ENCODE measurements around the gene FCRLB. TPM values are rescaled to one million over a fixed set of nuclear protein-coding genes. Genes with fewer than 3 reads are reported as not detected.

Gene FCRLB
- polyA plus RNA-seq, 2 of the 4 experiments (the other 2 are of a cell fraction), result 0.48 to 0.75 TPM

- Histone ChIP-seq H3K27ac (no peak overlapping the region), H3K4me2 (no peak overlapping the region), H3K4me3 (no peak overlapping the region), H3K4me1 (peaks cover 25% of the 10 kb centered on the region), H3K9me3 (no peaks in the 10 kb centered on the region)
- ATAC-seq (no peak), FAIRE-seq (no peak), DNase-seq (ENCODE audit: low read depth in 1 of 2, low spot score in 1 of 2) (no peak)
- 82% methylated on average over 2 of the region's 2 CpGs for WGBS (ENCODE audit: missing lambda C conversion rate)
- no peak for TF ChIP-seq HMGXB4 (CRISPR knock-in tag; IDR thresholded peaks at IDR 0.05; ENCODE audit: borderline replicate concordance)
- TF ChIP-seq MAFK (IDR thresholded peaks at IDR 0.05; ENCODE audit: partially characterized antibody), result no peak
- no peak for TF ChIP-seq CHD4 (IDR thresholded peaks at IDR 0.05; ENCODE audit: borderline replicate concordance)
- no peak for TF ChIP-seq NR3C1 (IDR thresholded peaks at IDR 0.05)
- no peak for TF ChIP-seq RAD21 (conservative IDR thresholded peaks at IDR 0.05 in 1 of 2, IDR thresholded peaks at IDR 0.05 in 1 of 2)
- TF ChIP-seq ZSCAN20 (CRISPR knock-in tag; IDR thresholded peaks at IDR 0.05), result no peak
- no peak for TF ChIP-seq FOXS1 (CRISPR knock-in tag; IDR thresholded peaks at IDR 0.05)
- TF ChIP-seq MAX (IDR thresholded peaks at IDR 0.05), result no peak
- TF ChIP-seq KDM5A (IDR thresholded peaks at IDR 0.05), result no peak
- no peak for TF ChIP-seq FOSB (CRISPR knock-in tag; IDR thresholded peaks at IDR 0.05)
- no peak for TF ChIP-seq PHF8 (IDR thresholded peaks at IDR 0.05; ENCODE audit: borderline replicate concordance, low read depth)
- TF ChIP-seq JUNB (IDR thresholded peaks at IDR 0.05), result no peak
- no peak for TF ChIP-seq HEYL (CRISPR knock-in tag; IDR thresholded peaks at IDR 0.05)
- no peak for TF ChIP-seq JUN (IDR thresholded peaks at IDR 0.05)
- TF ChIP-seq TFCP2L1 (CRISPR knock-in tag; IDR thresholded peaks at IDR 0.05), result no peak
- TF ChIP-seq ZC3H11A (IDR thresholded peaks at IDR 0.05), result no peak
- no peak for TF ChIP-seq KDM1A (IDR thresholded peaks at IDR 0.05; ENCODE audit: low read depth)
- no peak for TF ChIP-seq HDAC2 (IDR thresholded peaks at IDR 0.05)
- no peak for TF ChIP-seq NPAS2 (CRISPR knock-in tag; IDR thresholded peaks at IDR 0.05; ENCODE audit: borderline replicate concordance)
- TF ChIP-seq EP300 (IDR thresholded peaks at IDR 0.05), result no peak
- ChIA-PET CTCF (interaction anchor here (0.9 to 8.2 kb wide), 15 partner anchors 9 to 254 kb away, joined by 3 to 80 read pairs (median 7); partner anchors contain the start of genes DUSP12 and FCRLA), POLR2A (no interaction called here)
Observed at GRCh38 chr1:161737625-161738024, 16.3 kb downstream of the FCRLB start.

- POLR2A ChIA-PET, result interaction anchor here (0.7 to 1.3 kb wide), 2 partner anchors 11 to 208 kb away, joined by 4 to 6 read pairs; partner anchors contain the start of gene DUSP12
- ATAC-seq (peak; percentile 87 to 92), FAIRE-seq (no peak), DNase-seq (ENCODE audit: low read depth in 1 of 2, low spot score in 1 of 2) (peak; percentile 18 to 85)
- no peak overlapping the region for H3K27ac ChIP-seq
- no peak overlapping the region for H3K4me3 ChIP-seq
- 92% methylated on average over 4 of the region's 4 CpGs for WGBS (ENCODE audit: missing lambda C conversion rate)
- H3K4me2 ChIP-seq, result no peak overlapping the region
- peak; percentile 81 for TF ChIP-seq SMC3 (IDR thresholded peaks at IDR 0.05)
- TF ChIP-seq RAD21 (conservative IDR thresholded peaks at IDR 0.05 in 1 of 2, IDR thresholded peaks at IDR 0.05 in 1 of 2), result peak; percentile 83 to 95
- peak; percentile 80 for TF ChIP-seq CTCF (IDR thresholded peaks at IDR 0.05)
- TF ChIP-seq CHD4 (IDR thresholded peaks at IDR 0.05; ENCODE audit: borderline replicate concordance), result no peak
- peaks cover 19% of the 10 kb centered on the region for H3K4me1 ChIP-seq
- H3K9me3 ChIP-seq, result no peaks in the 10 kb centered on the region
- CTCF ChIA-PET, result interaction anchor here (0.6 to 8.2 kb wide), 27 partner anchors 11 to 764 kb away, joined by 3 to 80 read pairs (median 4); partner anchors contain the start of genes DUSP12 and FCRLA
Observed at GRCh38 chr1:161738627-161739287, 17.4 kb downstream of the FCRLB start.

All from A549 (cell line).